Brain microvascular endothelial cell (primary cell): Measurements from ENCODE around the gene MS4A1.

Source experiments
- DNase-seq: peaks from one replicate; pipeline ENCODE4 v3.0.0-alpha.2; 2020
- H3K27ac ChIP-seq: fragments of 250-450 bp; sonication (Bioruptor Pico); 2 replicates; pipeline ENCODE4 v1.5.1; 2020; ENCODE audit warnings: mild to moderate bottlenecking, moderate library complexity
- H3K27me3 ChIP-seq: fragments of 250-450 bp; sonication (Bioruptor Pico); replicated peaks from 2 replicates; pipeline ENCODE4 v1.5.1; 2020; ENCODE audit warnings: mild to moderate bottlenecking
- H3K36me3 ChIP-seq: fragments of 250-450 bp; sonication (Bioruptor Pico); replicated peaks from 2 replicates; pipeline ENCODE4 v1.5.1; 2020; ENCODE audit warnings: mild to moderate bottlenecking
- H3K4me3 ChIP-seq: 2 replicates; pipeline ENCODE4 v1.5.1; 2011; ENCODE audit warnings: low read depth, mild to moderate bottlenecking, control low read depth, low read length, moderate library complexity
- in situ Hi-C: cut with HindIII; loops from 2 replicates; pipeline ENCODE4 v1.10.0; 2017; ENCODE audit warnings: low sequenced_read_pairs, low pct_ligation_motif_present
- TF ChIP-seq, protein P1 (sequence below): IDR thresholded peaks from 2 replicates; pipeline ENCODE4 v1.5.1; 2011; ENCODE audit warnings: low read depth, mild to moderate bottlenecking, moderate library complexity, low read length, control low read depth, inconsistent platforms; ENCODE audit errors: missing control alignments

Gene MS4A1

DNA sequence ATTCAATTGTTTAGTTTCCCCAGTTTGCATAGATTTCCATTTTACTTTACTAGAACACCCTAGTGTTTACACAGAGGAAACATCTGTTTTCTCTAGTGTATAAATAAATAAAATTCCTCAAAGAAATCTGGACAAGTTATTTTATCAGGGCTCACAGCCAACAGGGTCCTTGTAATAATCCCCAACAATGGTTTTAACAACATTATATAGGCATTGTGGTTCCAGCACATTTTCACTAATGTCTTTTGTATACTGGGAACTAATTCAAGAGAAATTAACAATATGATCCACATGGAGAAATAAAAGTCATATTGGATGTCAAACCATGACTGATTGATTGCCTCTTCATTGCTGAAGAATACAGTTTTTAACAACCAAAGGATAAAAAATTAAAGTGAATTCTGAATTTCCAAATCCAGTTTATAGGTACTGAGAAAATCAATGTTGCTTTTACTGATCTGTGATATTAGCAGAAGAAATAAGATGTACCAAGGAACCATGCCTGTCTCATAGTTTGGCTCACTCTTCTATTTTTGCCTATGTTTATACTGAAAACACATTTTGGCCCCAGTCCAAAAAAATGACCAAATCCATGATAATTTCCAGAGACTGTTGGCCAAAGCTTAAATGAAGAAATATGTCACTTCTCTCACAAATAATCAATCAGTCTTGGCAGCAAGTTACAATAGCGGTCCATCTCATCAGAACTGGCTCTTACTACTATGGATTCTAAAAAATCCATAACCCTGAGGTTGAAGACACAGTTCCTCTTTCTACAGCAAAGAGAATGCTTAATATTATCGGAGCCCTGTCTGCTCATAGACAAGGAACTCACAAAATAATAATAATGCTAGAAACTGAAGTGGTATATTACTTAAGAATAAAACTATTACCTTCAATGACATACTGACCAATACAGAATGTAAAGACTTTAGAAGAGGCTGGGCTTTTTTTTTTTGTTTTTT lies 58.1 kb downstream of the MS4A1 start:
- TF ChIP-seq, protein P1, sequence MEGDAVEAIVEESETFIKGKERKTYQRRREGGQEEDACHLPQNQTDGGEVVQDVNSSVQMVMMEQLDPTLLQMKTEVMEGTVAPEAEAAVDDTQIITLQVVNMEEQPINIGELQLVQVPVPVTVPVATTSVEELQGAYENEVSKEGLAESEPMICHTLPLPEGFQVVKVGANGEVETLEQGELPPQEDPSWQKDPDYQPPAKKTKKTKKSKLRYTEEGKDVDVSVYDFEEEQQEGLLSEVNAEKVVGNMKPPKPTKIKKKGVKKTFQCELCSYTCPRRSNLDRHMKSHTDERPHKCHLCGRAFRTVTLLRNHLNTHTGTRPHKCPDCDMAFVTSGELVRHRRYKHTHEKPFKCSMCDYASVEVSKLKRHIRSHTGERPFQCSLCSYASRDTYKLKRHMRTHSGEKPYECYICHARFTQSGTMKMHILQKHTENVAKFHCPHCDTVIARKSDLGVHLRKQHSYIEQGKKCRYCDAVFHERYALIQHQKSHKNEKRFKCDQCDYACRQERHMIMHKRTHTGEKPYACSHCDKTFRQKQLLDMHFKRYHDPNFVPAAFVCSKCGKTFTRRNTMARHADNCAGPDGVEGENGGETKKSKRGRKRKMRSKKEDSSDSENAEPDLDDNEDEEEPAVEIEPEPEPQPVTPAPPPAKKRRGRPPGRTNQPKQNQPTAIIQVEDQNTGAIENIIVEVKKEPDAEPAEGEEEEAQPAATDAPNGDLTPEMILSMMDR: no peak
- no peak overlapping the region for H3K27ac ChIP-seq
- DNase-seq: no peak
- H3K27me3 ChIP-seq: no peaks in the 10 kb centered on the region
- H3K4me3 ChIP-seq: no peak overlapping the region
- in situ Hi-C loops: no loop called here
- H3K36me3 ChIP-seq: no peaks in the 10 kb centered on the region

DNA sequence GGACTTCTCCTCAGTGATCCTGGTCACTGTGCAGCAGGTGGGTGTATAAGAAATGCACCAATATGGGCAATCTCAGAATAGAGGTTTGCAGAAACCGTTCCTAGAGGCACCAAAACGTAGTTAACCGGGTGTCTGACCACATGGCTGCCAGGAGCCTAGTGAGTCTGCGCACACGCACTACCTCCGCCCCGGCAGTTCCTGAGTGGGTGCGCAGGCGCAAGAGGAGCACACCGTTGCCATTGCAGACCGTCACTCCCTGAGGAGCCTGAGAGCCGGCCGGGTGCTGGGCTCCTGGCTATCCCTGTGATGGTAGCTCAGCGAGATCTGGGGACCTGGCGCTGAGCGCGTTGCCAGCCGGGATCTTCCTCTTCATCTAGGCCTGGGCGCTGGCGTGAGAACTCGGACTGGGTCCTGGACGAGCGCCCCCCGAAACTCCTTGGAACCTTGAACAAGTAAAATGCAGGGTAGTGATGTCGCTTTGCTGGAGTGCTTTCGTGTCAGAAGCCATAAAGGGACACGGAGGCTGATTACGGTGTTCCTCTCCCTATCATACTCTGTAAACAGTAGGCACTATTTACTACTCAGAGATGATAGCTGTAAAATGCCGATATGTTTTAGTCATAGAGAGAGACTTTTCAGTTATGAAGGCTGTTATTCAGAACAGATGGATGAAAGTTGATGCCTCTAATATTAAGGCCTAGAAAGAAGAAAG lies 59.7 kb downstream of the MS4A1 start, which contains the start of gene MS4A13:
MS4A13 (plus strand) TSS at position 249 of the 712 bp plus-strand sequence. CDS start 2,692 bp downstream, outside the sequence.
- TF ChIP-seq, protein P1: no peak
- H3K27me3 ChIP-seq: no peaks in the 10 kb centered on the region
- no peak for DNase-seq
- H3K27ac ChIP-seq: no peak within 1 kb of the TSS
- no peak within 1 kb of the TSS for H3K4me3 ChIP-seq
- H3K36me3 ChIP-seq: no peaks in the 10 kb centered on the region
- in situ Hi-C loops: no loop called here
